AG10803 (cell line): Measurements from ENCODE around the gene NCLN.
A peak's percentile ranks its signal among the peaks of the same experiment; 100 is the strongest.

Source experiments
- DNase-seq: peaks from one replicate; pipeline ENCODE4 v3.0.0; 2010; ENCODE audit warnings: low read depth
- H3K4me3 ChIP-seq: 2 replicates; pipeline ENCODE4 v1.5.1; 2011; ENCODE audit warnings: mild to moderate bottlenecking, low read length, control low read depth
- TF ChIP-seq, protein P1 (sequence below): conservative IDR thresholded peaks from 2 replicates; pipeline ENCODE4 v1.5.1; 2011; ENCODE audit warnings: mild to moderate bottlenecking, low read length, control low read depth, inconsistent platforms

Gene NCLN

DNA sequence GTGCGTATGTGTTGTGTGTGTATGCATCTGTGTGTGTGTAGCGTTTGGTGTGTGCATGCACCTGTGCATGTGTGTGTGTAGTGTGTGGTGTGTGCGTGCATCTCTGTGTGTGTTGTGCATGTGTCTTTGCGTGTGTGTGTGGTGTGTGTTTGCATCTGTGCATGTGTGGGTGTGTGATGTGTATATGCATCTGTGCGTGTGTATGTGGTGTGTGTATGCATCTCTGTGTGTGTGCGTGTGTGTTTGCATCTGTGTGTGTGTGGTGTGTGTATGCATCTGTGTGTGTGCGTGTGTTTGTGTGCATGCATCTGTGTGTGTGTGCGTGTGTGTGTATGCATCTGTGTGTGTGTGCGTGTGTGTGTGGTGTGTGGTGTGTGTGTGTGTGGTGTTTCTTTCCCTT, 59.3 kb downstream of the NCLN start:
- TF ChIP-seq, protein P1, sequence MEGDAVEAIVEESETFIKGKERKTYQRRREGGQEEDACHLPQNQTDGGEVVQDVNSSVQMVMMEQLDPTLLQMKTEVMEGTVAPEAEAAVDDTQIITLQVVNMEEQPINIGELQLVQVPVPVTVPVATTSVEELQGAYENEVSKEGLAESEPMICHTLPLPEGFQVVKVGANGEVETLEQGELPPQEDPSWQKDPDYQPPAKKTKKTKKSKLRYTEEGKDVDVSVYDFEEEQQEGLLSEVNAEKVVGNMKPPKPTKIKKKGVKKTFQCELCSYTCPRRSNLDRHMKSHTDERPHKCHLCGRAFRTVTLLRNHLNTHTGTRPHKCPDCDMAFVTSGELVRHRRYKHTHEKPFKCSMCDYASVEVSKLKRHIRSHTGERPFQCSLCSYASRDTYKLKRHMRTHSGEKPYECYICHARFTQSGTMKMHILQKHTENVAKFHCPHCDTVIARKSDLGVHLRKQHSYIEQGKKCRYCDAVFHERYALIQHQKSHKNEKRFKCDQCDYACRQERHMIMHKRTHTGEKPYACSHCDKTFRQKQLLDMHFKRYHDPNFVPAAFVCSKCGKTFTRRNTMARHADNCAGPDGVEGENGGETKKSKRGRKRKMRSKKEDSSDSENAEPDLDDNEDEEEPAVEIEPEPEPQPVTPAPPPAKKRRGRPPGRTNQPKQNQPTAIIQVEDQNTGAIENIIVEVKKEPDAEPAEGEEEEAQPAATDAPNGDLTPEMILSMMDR: no peak
- H3K4me3 ChIP-seq: no peak overlapping the region
- DNase-seq: no peak

DNA sequence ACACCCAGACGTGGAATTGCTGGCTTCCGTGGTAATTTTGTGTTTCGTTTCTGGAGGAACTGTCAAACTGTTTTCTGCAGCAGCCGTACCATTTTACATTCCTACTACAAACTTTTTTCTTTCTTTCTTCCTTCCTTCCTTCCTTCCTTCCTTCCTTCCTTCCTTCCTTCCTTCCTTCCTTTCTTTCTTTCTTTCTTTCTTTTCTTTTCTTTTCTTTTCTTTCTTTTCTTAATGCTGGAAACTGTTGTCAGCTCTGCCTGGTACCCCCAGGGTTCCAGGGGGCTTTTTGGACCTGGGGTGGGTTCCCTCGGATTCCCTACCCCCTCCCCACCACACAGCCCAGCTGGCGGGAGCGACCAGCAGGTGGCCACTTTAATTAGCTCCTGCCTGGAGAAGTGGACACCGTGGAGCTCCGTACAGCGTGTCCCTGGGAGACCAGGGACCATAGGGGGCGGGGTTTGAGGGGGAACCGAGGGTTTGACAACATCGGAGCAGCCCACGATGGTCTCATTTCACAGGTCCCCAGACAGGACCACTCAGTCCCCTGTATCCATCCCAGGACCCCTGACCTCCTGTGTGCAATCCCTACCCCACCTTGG, 63.1 kb downstream of the NCLN start:
- TF ChIP-seq, protein P1: no peak
- no peak overlapping the region for H3K4me3 ChIP-seq
- no peak for DNase-seq

DNA sequence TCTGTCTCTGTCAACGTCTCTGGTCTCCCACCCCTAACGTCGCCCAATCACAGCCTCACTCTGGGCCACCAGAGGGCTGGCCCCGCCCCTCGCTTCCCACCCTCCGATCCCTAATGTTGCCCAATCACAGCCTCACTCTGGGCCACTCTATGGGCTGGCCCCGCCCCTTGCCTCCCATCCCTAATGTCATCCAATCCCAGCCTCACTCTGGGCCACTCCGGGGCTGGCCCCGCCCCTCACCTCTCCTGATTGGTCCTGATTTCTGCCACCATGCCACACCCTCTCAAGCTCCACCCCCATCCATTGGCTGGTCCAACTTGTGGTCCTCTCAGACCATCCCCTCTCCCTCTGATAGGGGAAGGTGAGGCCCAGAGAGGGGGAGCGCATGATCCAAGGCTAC, 63.7 kb downstream of the NCLN start:
- H3K4me3 ChIP-seq: no peak overlapping the region
- TF ChIP-seq, protein P1: no peak
- DNase-seq: no peak

DNA sequence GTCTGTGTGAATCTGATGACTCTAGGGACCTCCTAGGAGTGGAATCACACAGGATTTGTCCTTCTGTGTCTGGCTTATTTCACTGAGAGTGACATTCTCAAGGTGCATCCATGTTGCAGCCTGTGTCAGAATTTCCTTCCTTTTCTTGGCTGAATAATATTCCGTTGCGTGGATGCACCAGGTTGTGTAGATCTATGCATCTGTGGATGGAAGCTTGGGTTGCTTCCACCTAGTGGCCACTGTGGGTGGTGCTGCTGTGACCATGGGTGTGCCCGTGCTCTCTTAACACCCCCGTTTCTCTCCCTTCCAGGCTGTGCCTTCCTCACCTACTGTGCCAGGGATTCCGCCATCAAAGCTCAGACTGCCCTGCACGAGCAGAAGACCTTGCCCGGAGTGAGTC, 64.9 kb downstream of the NCLN start:
- no peak overlapping the region for H3K4me3 ChIP-seq
- DNase-seq: no peak
- TF ChIP-seq, protein P1: peak; percentile 58

DNA sequence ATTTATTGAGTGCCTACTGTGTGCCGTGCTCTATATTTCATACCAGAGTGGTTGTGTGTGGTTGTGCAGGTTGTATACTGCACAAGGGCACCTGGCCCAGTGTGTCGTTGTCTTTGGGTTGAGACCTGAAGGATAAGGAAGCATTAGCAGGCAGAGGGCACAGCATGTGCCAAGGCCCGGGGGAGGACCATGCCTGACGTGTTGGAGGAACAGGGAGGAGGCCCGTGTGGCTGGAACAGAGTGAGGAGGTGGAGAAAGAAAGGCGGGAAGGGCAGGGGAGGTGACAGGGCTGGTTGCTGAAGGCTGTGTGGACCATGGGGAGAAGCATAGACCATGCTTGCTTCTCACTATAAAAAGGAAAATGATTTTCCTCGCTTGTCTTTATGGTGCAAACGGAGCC, 65.5 kb downstream of the NCLN start:
- no peak for DNase-seq
- H3K4me3 ChIP-seq: no peak overlapping the region
- TF ChIP-seq, protein P1: no peak

DNA sequence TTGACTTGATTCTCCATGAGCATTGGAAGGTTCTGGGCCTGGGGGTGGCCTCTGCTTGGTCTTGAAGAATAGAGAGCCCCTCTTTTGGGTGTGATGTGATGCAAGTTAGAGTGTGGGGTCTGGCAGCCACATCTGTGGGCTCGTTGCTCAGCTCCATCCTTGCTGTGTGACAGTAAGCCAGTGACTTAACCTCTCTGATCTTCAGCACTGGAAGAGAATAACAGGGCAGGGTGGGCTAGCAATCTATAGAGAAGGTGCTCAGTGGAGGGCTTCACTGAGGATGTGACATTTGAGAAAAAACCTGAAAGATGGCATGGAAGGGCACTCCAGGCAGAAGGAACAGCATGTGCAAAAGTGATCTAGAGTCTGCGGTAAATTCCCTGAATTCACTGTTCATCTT, 66.9 kb downstream of the NCLN start:
- TF ChIP-seq, protein P1: no peak
- H3K4me3 ChIP-seq: no peak overlapping the region
- no peak for DNase-seq

DNA sequence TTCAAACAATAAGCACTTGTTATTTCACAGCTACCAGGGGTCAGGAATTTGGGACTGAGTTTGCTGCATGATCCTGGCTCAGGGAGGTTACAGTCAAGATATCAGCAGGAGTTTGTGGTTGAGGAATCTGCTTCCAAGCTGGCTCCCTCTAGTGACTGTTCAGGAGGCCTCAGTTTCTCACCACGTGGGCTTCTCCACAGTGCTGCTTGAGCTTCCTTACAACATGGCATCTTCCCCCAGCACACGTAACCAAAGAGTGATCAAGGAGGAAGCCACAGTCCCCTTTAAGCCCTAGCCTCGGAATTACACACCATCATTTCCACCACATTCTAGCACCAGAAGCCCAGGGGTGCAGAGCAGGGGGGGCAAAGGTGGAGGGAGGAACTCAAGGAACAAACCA, 67.5 kb downstream of the NCLN start:
- DNase-seq: no peak
- no peak overlapping the region for H3K4me3 ChIP-seq
- TF ChIP-seq, protein P1: no peak
